ENCODE data around the gene CCNH. TPM values are rescaled to one million over a fixed set of nuclear protein-coding genes. Genes with fewer than 3 reads are reported as not detected.

Gene CCNH
- total RNA-seq, 1 donor from 2014 or later = 20.3 TPM

- H3K36me3 ChIP-seq = peaks cover 43% of the 10 kb centered on the region
Observed at GRCh38 chr5:87359106-87359505, 53.6 kb downstream of the CCNH start.

GRCh38 chr5:87354496-87354895, 58.2 kb downstream of the CCNH start:
- no peaks in the 10 kb centered on the region for H3K4me1 ChIP-seq
- H3K9me3 ChIP-seq (replicated peaks) = no peaks in the 10 kb centered on the region
- intact Hi-C loops (cut with micrococcal nuclease) = no loop called here
- no peak for TF ChIP-seq CTCF (IDR thresholded peaks at IDR 0.05; ENCODE audit: borderline replicate concordance)
- H3K36me3 ChIP-seq = peaks cover 51% of the 10 kb centered on the region
- no peak overlapping the region for H3K27ac ChIP-seq (replicated peaks)
- H3K4me3 ChIP-seq = no peak overlapping the region
- no peak for DNase-seq
- no peaks in the 10 kb centered on the region for H3K27me3 ChIP-seq (ENCODE audit: low read depth)

More at GRCh38 chr5:87359106-87359505, 53.6 kb downstream of the CCNH start:
- no peak for TF ChIP-seq CTCF (IDR thresholded peaks at IDR 0.05; ENCODE audit: borderline replicate concordance)
- Histone ChIP-seq H3K4me3 (no peak overlapping the region), H3K4me1 (peaks cover 5% of the 10 kb centered on the region), H3K27ac (replicated peaks) (no peak overlapping the region), H3K27me3 (ENCODE audit: low read depth) (no peaks in the 10 kb centered on the region), H3K9me3 (replicated peaks) (no peaks in the 10 kb centered on the region)
- DNase-seq = no peak
- intact Hi-C loops (cut with micrococcal nuclease) = no loop called here

- Histone ChIP-seq H3K9me3 (replicated peaks) (peaks cover 5% of the 10 kb centered on the region), H3K4me1 (no peaks in the 10 kb centered on the region), H3K27me3 (ENCODE audit: low read depth) (no peaks in the 10 kb centered on the region), H3K27ac (replicated peaks) (no peak overlapping the region), H3K36me3 (peaks cover 29% of the 10 kb centered on the region), H3K4me3 (no peak overlapping the region)
- no peak for TF ChIP-seq CTCF (IDR thresholded peaks at IDR 0.05; ENCODE audit: borderline replicate concordance)
- DNase-seq = no peak
- intact Hi-C loops (cut with micrococcal nuclease) = no loop called here
Observed at GRCh38 chr5:87347841-87348240, 64.9 kb downstream of the CCNH start.

GRCh38 chr5:87347272-87347671, 65.5 kb downstream of the CCNH start:
- no peak for DNase-seq
- H3K9me3 ChIP-seq (replicated peaks) = peaks cover 5% of the 10 kb centered on the region
- H3K27me3 ChIP-seq (ENCODE audit: low read depth) = no peaks in the 10 kb centered on the region
- H3K27ac ChIP-seq (replicated peaks) = no peak overlapping the region
- intact Hi-C loops (cut with micrococcal nuclease) = no loop called here
- no peaks in the 10 kb centered on the region for H3K4me1 ChIP-seq
- TF ChIP-seq CTCF (IDR thresholded peaks at IDR 0.05; ENCODE audit: borderline replicate concordance) = no peak
- H3K36me3 ChIP-seq = peaks cover 34% of the 10 kb centered on the region
- H3K4me3 ChIP-seq = no peak overlapping the region

Other genes with a start within 250 kb of the CCNH start
- gene RASA1, start 145.0 kb downstream of the CCNH start, total RNA-seq = 18.0 TPM

All from left ventricle myocardium inferior (tissue), 1 donor.